PC-3 (cell line): Measurements from ENCODE around the gene FAM131C.

ENCODE experiments used
- EZH2phosphoT487 ChIP-seq: fragments of 300-600 bp; sonication (generic); IDR thresholded peaks from 2 replicates; pipeline ENCODE4 v1.6.1; 2018; ENCODE audit warnings: mild to moderate bottlenecking, antibody characterized with exemption, low read length, borderline replicate concordance
- TF ChIP-seq, protein P1 (sequence below): fragments of 300-600 bp; sonication (generic); conservative IDR thresholded peaks from 2 replicates; pipeline ENCODE4 v1.5.1; 2017; ENCODE audit warnings: antibody characterized with exemption, low read depth, mild to moderate bottlenecking, low read length

DNA sequence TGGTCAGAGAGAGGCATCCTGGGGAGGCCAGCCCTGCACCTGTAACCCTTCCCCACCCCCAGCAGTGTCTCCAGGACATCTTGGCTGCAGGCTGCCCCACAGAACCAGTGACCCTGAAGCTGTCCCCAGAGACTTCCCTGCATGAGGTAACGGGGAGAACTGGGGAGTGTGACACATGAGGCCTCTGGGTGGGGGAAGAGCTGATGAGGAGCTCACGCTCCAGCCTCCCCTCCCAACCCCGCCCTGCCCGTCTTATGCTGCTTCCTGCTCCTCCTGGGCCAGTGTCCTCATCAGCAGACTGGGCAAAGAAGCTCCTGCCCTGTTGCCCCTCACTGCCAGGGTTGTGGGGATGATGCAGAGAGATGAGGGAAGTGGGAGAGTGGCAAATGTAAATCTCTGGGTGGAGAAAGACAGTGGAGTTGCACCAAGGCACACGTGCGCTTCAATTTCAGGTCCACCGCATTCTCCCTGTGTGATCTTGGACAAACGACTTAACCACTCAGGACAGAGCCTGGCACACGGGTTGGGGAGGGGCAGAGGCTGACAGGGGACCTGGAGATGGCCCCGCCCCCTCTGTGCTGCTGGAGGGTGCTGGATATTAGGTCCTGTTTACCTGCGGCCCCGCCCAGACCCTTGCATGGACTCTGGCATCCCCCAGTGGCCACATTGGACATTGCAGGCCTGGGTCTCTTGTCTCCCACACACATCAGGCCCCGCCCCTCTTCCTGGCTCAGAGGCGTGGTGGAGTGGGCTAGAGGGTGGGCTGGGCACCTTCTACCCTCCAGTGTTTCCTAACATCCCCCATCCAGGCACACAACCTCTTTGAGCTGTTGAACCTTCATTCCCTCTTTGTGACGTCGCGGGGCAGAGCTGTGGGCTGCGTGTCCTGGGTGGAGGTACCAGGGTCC is 17.6 kb downstream of the FAM131C start:
- no peak for TF ChIP-seq EZH2phosphoT487
- TF ChIP-seq, protein P1, sequence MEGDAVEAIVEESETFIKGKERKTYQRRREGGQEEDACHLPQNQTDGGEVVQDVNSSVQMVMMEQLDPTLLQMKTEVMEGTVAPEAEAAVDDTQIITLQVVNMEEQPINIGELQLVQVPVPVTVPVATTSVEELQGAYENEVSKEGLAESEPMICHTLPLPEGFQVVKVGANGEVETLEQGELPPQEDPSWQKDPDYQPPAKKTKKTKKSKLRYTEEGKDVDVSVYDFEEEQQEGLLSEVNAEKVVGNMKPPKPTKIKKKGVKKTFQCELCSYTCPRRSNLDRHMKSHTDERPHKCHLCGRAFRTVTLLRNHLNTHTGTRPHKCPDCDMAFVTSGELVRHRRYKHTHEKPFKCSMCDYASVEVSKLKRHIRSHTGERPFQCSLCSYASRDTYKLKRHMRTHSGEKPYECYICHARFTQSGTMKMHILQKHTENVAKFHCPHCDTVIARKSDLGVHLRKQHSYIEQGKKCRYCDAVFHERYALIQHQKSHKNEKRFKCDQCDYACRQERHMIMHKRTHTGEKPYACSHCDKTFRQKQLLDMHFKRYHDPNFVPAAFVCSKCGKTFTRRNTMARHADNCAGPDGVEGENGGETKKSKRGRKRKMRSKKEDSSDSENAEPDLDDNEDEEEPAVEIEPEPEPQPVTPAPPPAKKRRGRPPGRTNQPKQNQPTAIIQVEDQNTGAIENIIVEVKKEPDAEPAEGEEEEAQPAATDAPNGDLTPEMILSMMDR: peak; percentile 85
